Stomach (tissue), 9 donors: ENCODE measurements around the gene TRIM52. TPM values are rescaled to one million over a fixed set of nuclear protein-coding genes. Genes with fewer than 3 reads are reported as not detected.

Experiments used
- DNase-seq, 2 donors: peaks; one replicate each; pipeline versions ENCODE4 v3.0.0 to v3.0.0-alpha.2; 2013 to 2019
- H3K27ac ChIP-seq, 5 donors: fragments of 200-600 bp in 4 of 5; sonication (generic) in 4 of 5; one replicate each; pipeline ENCODE4 v1.5.1; 2013 to 2019; ENCODE audit warnings: mild to moderate bottlenecking in 1 of 5, moderate library complexity in 1 of 5
- H3K27me3 ChIP-seq, 3 donors: fragments of 200-600 bp; sonication (generic); one replicate each; pipeline ENCODE4 v1.5.1; 2017 to 2019; ENCODE audit warnings: mixed run types in 1 of 3
- H3K36me3 ChIP-seq, 4 donors: fragments of 200-600 bp; sonication (generic); 1 replicate in 3 of 4; 2 replicates in 1 of 4; pipeline ENCODE4 v1.5.1; 2016 to 2019
- H3K4me1 ChIP-seq, 4 donors: fragments of 200-600 bp; sonication (generic); one replicate each; pipeline ENCODE4 v1.5.1; 2016 to 2019
- H3K4me3 ChIP-seq, 4 donors: fragments of 200-600 bp; sonication (generic) in 3 of 4; one replicate each; pipeline ENCODE4 v1.5.1; 2016 to 2019; ENCODE audit warnings: mild to moderate bottlenecking in 1 of 4
- H3K9me3 ChIP-seq, 4 donors: fragments of 200-600 bp; sonication (generic); one replicate each; pipeline ENCODE4 v1.5.1; 2016 to 2019
- EP300 ChIP-seq: sonication (generic); formaldehyde crosslinking; IDR thresholded peaks from one replicate; pipeline ENCODE4 v1.6.1; 2017; ENCODE audit warnings: antibody characterized with exemption
- POLR2A ChIP-seq, 4 donors: fragments of 450-650 bp; IDR thresholded peaks; one replicate each; pipeline ENCODE4 v1.6.1; 2016; ENCODE audit warnings: antibody characterized with exemption in 4 of 4, control low read depth in 2 of 4, mild to moderate bottlenecking in 1 of 4, moderate library complexity in 1 of 4
- POLR2AphosphoS5 ChIP-seq, 3 donors: sonication (generic); formaldehyde crosslinking; IDR thresholded peaks; one replicate each; pipeline ENCODE4 v1.6.1; 2016; ENCODE audit warnings: antibody characterized with exemption in 3 of 3
- WGBS, 5 donors: extraction: QIAGEN DNeasy Blood & Tissue Kit in 3 of 5; methylation state at CpG; one replicate each; pipeline versions ENCODE4 v1.1.5 to v1.1.7; 2013 to 2018; 5-methylcytosine and 5-hydroxymethylcytosine counted together
- intact Hi-C: fragments of 100-400 bp; cut with DNase I; formaldehyde crosslinking; loops from one replicate; pipeline ENCODE4 v1.15.1; 2023; ENCODE audit warnings: low total_unique reads
- polyA plus RNA-seq, 3 donors: library from polyadenylated mRNA; stranded (reverse); fragments of 200-250 nt; gene quantifications; one replicate each; pipeline ENCODE4 v1.2.3, GENCODE V29; 2013
- total RNA-seq, 5 donors: library from RNA; depleted of rRNA; stranded (reverse); fragments of >200 nt; gene quantifications; one replicate each; pipeline versions ENCODE4 v1.1.0 to v1.2.3, GENCODE V29; 2014 to 2016
- TF ChIP-seq, protein P1 (sequence below), 7 experiments: fragments of 450-650 bp in 4 of 7; fragments of 200-600 bp in 3 of 7; sonication (generic) in 3 of 7; IDR thresholded peaks; one replicate each; pipeline ENCODE4 v1.5.1; 2016 to 2019; ENCODE audit warnings: antibody characterized with exemption in 7 of 7, control low read depth in 2 of 7, mild to moderate bottlenecking in 1 of 7
- donor health status: healthy with polysubstance abuse.
- donor health status: Bipolar disorder and iron deficiency.
- donor health status: healthy.

Gene TRIM52
- total and polyA plus RNA-seq, 8 donors: 3.8 to 29.9 (median 12.5) TPM

DNA sequence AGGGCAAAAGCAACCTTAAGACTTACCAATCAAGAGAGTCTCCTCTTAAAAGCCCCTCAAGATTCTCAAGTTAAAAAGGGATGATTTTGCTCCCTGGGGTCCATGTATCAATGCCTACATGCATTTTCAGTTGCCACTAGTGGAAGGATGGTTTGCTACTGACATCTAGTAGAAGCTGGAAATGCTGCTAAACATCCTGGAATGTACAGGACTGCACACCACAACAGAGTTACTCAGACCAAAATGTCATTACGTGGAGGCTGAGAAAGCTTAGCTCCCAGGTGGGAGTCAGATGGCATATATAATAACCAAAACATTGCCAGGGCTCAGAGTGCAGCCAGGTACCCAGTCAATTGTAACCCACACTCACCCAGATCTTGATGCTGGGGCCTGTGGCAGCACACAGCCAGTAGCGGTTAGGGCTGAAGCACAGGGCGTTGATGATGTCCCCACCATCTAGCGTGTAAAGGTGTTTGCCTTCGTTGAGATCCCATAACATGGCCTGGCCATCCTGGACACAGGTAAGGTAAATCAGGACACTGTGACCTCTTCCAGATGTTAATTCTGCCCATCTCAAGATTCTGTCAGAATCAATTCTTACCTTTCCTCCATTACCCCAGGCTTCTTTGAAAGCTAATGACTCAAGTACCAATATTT is 23.1 kb downstream of the TRIM52 start:
- intact Hi-C loops: no loop called here
- Histone ChIP-seq H3K9me3 (no peaks in the 10 kb centered on the region), H3K27ac (no peak overlapping the region), H3K4me3 (no peak overlapping the region), H3K4me1 (peaks cover 19 to 49% (median 35%) of the 10 kb centered on the region in 4 donors), H3K27me3 (no peaks in the 10 kb centered on the region), H3K36me3 (peaks cover 91 to 98% (median 95%) of the 10 kb centered on the region in 4 donors)
- DNase-seq: no peak
- TF ChIP-seq EP300: no peak
- TF ChIP-seq, protein P1, sequence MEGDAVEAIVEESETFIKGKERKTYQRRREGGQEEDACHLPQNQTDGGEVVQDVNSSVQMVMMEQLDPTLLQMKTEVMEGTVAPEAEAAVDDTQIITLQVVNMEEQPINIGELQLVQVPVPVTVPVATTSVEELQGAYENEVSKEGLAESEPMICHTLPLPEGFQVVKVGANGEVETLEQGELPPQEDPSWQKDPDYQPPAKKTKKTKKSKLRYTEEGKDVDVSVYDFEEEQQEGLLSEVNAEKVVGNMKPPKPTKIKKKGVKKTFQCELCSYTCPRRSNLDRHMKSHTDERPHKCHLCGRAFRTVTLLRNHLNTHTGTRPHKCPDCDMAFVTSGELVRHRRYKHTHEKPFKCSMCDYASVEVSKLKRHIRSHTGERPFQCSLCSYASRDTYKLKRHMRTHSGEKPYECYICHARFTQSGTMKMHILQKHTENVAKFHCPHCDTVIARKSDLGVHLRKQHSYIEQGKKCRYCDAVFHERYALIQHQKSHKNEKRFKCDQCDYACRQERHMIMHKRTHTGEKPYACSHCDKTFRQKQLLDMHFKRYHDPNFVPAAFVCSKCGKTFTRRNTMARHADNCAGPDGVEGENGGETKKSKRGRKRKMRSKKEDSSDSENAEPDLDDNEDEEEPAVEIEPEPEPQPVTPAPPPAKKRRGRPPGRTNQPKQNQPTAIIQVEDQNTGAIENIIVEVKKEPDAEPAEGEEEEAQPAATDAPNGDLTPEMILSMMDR (IDR thresholded peaks at IDR 0.05): no peak
- no peak for TF ChIP-seq POLR2AphosphoS5 (IDR thresholded peaks at IDR 0.05)
- TF ChIP-seq POLR2A (IDR thresholded peaks at IDR 0.05): no peak
- WGBS, 5 donors: 90 to 96% (median 91%) methylated on average over 5 of the region's 5 CpGs

DNA sequence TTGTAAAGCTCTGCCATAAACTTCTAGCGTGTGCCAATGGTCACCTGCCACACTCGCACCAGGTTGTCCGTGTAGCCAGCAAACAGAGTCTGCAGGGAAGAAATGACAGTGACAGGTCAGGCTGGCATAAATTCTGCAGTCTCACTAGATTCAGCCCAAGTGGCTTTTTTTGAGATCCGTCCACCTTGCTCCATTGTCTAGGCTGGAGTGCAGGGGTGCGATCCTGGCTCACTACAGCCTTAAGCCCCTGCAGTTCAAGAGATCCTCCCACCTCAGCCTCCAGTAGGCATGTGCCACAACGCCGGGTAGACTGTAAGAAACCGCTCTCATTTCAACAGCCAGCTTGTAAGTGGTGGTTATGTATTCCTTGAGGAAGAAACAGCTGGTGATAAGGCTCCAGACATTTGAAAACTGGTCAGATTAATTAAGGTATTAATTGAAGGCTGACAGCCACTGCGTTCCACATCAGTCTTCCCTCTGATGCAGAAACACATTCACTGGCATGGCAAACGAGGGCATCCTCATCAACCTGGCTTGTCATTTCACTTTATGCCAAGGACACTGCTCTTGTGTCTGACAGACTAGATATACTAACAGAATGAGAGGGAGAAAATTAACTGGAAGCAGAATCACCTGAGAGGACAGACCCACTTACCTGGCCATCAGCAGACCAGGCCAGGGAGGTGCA is 23.8 kb downstream of the TRIM52 start:
- no peak overlapping the region for H3K27ac ChIP-seq
- WGBS, 5 donors: 83 to 90% (median 86%) methylated on average over 10 of the region's 10 CpGs
- peaks cover 13 to 43% (median 28%) of the 10 kb centered on the region in 4 donors for H3K4me1 ChIP-seq
- no peak for DNase-seq
- intact Hi-C loops: no loop called here
- peaks cover 92 to 100% (median 100%) of the 10 kb centered on the region in 4 donors for H3K36me3 ChIP-seq
- no peaks in the 10 kb centered on the region for H3K27me3 ChIP-seq
- H3K9me3 ChIP-seq: no peaks in the 10 kb centered on the region
- TF ChIP-seq POLR2AphosphoS5 (IDR thresholded peaks at IDR 0.05): no peak
- TF ChIP-seq, protein P1 (IDR thresholded peaks at IDR 0.05): no peak
- TF ChIP-seq EP300: no peak
- no peak for TF ChIP-seq POLR2A (IDR thresholded peaks at IDR 0.05)
- H3K4me3 ChIP-seq: no peak overlapping the region

- 74 to 86% (median 81%) methylated on average over 6 of the region's 6 CpGs for WGBS, 5 donors
- Histone ChIP-seq H3K27me3 (no peaks in the 10 kb centered on the region), H3K4me3 (no peak overlapping the region), H3K9me3 (no peaks in the 10 kb centered on the region), H3K27ac (no peak overlapping the region), H3K4me1 (peaks cover 7 to 37% (median 22%) of the 10 kb centered on the region in 4 donors), H3K36me3 (peaks cover 90 to 100% (median 100%) of the 10 kb centered on the region in 4 donors)
- TF ChIP-seq POLR2AphosphoS5 (IDR thresholded peaks at IDR 0.05) (no peak), POLR2A (IDR thresholded peaks at IDR 0.05) (no peak)
- TF ChIP-seq, protein P1 (IDR thresholded peaks at IDR 0.05): no peak
- intact Hi-C loops: no loop called here
- no peak for DNase-seq
These were observed 24.5 kb downstream of the TRIM52 start for GRCh38 chr5:181236471-181236870.

- 68 to 80% (median 74%) methylated on average over 5 of the region's 5 CpGs for WGBS, 5 donors
- Histone ChIP-seq H3K4me1 (peaks cover under 1 to 30% (median 15%) of the 10 kb centered on the region in 4 donors), H3K27me3 (no peaks in the 10 kb centered on the region), H3K36me3 (peaks cover 90 to 100% (median 100%) of the 10 kb centered on the region in 4 donors), H3K27ac (no peak overlapping the region), H3K9me3 (no peaks in the 10 kb centered on the region), H3K4me3 (no peak overlapping the region)
- TF ChIP-seq, protein P1 (IDR thresholded peaks at IDR 0.05): no peak
- TF ChIP-seq POLR2A (IDR thresholded peaks at IDR 0.05): no peak
- DNase-seq: no peak
- intact Hi-C loops: no loop called here
These were observed 25.1 kb downstream of the TRIM52 start for GRCh38 chr5:181235689-181236366.
